Adrenal gland (tissue), 5 donors: Measurements from ENCODE around the gene SNCB.

ENCODE experiments used
- CTCF ChIP-seq, 6 experiments: fragments of 450-650 bp in 4 of 6; fragments of 200-600 bp in 2 of 6; sonication (generic) in 1 of 6; IDR thresholded peaks; 1 replicate in 5 of 6; 2 replicates in 1 of 6; pipeline versions ENCODE4 v1.5.1 to v1.8.0; 2016 to 2021; ENCODE audit warnings: antibody characterized with exemption in 6 of 6, mild to moderate bottlenecking in 2 of 6, moderate library complexity in 1 of 6
- POLR2A ChIP-seq, 2 donors: fragments of 450-650 bp; IDR thresholded peaks; one replicate each; pipeline ENCODE4 v1.6.1; 2017; ENCODE audit warnings: antibody characterized with exemption in 2 of 2, mild to moderate bottlenecking in 2 of 2, moderate library complexity in 1 of 2
- donor health status: DM: no; HTN: no; CAD: no.

DNA sequence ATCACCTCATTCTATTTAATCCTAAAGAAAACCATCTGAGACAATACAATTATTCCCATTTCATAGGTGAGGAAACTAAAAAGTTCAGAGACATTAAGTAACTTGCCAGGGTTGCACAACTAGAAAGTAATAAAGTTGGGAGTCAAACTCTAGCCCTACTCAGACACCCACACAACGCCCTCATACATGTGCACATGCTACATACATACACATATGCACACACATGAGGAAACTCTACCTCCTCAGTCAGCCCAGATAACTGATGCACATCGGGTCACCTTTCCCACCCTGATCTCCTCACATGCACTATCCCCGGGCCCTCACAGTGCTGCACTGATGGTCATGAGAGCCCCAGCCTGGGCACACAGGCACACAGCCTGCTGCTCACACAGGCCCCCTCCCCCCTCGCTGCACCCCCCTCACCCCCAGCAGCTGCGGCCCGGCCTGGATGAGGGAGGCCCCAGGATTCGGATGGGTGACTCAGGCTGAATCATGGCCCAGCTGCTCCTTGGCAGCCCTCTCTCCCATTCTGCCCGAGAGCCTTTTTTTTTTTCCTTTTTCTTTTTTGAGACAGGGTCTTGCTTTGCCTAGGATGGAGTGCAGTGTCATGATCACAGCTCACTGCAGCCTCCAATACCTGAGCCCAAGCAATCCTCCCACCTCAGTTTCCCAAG lies 15.4 kb downstream of the SNCB start:
- TF ChIP-seq POLR2A (IDR thresholded peaks at IDR 0.05) (no peak), CTCF (IDR thresholded peaks at IDR 0.05) (no peak)
